Stimulated activated naive CD8-positive, alpha-beta T cell treated with anti-CD3 and anti-CD28 coated beads, Interleukin-15, Interleukin-2, amounts not matched to agents 100 ng/mL and 50 ng/mL, for 24 hours (primary cell): ENCODE measurements around the gene LYAR.

ENCODE experiments used
- H3K27ac Mint-ChIP-seq: one replicate; pipeline ENCODE4 v1.8.0; 2021; ENCODE audit warnings: mild to moderate bottlenecking, mixed read lengths
- H3K27me3 Mint-ChIP-seq: one replicate; pipeline ENCODE4 v1.8.0; 2021; ENCODE audit warnings: mixed read lengths
- H3K36me3 Mint-ChIP-seq: one replicate; pipeline ENCODE4 v1.8.0; 2021; ENCODE audit warnings: low read depth, mixed read lengths
- H3K4me1 Mint-ChIP-seq: one replicate; pipeline ENCODE4 v1.8.0; 2021; ENCODE audit warnings: low read depth, mixed read lengths
- H3K4me3 Mint-ChIP-seq: one replicate; pipeline ENCODE4 v1.8.0; 2021; ENCODE audit warnings: mild to moderate bottlenecking, mixed read lengths
- H3K9me3 Mint-ChIP-seq: one replicate; pipeline ENCODE4 v1.8.0; 2021; ENCODE audit warnings: mixed read lengths

The LYAR gene

DNA sequence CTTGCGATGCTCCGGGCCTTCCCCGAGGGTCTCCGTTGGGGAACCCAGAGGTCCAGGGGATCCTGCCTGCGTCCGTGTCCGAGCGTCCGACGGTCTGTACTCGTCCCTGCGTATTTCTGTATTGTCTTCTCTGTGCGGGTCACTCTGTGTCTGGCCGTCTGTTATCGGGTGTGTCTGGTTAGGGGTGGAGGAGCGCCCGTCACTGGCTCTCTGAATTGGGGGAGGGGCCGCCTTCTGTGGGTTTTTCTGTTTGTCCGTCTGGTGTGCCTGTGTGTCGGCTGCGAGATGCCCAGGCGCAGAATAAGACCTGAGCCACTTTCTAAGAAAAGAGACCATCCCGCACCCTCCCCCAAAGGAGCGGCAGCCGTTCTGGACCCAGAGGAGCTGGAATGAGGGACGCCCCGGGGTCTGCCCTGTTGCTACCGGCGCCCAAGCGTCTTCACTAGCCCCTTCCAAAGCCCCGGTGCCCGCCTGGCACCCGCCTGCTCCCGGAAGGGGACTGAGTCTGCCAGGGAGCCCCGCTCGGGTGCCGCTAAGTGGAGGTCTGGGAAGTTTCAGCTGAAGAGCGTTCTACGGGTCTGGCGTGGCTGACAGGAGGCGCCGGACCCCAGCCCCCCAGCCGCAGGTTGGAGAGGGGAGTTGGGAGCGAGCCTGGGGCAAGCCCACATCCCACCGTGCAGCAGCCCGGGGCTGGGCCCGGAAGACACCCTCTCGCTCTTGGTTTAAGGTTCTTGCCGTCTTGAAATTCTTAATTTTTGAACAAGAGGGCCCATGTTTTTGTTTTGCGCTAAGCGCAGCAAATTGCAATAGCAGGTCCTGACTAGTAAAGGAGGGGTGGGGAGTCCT, 62.2 kb downstream of the LYAR start:
- peaks cover 55% of the 10 kb centered on the region for H3K27me3 Mint-ChIP-seq
- H3K9me3 Mint-ChIP-seq: no peaks in the 10 kb centered on the region
- no peak overlapping the region for H3K4me3 Mint-ChIP-seq
- H3K27ac Mint-ChIP-seq: no peak overlapping the region
- H3K4me1 Mint-ChIP-seq: peaks cover 8% of the 10 kb centered on the region
- H3K36me3 Mint-ChIP-seq: no peaks in the 10 kb centered on the region

- Mint-ChIP-seq H3K4me3 (peak within 1 kb of the TSS; percentile 9), H3K27me3 (peaks cover 62% of the 10 kb centered on the region)
Observed at GRCh38 chr4:4226606-4227438, 63.1 kb downstream of the LYAR start, which contains the start of gene OTOP1. OTOP1 (minus strand) TSS chr4:4226929; CDS start chr4:4226864, 65 bp downstream.

DNA sequence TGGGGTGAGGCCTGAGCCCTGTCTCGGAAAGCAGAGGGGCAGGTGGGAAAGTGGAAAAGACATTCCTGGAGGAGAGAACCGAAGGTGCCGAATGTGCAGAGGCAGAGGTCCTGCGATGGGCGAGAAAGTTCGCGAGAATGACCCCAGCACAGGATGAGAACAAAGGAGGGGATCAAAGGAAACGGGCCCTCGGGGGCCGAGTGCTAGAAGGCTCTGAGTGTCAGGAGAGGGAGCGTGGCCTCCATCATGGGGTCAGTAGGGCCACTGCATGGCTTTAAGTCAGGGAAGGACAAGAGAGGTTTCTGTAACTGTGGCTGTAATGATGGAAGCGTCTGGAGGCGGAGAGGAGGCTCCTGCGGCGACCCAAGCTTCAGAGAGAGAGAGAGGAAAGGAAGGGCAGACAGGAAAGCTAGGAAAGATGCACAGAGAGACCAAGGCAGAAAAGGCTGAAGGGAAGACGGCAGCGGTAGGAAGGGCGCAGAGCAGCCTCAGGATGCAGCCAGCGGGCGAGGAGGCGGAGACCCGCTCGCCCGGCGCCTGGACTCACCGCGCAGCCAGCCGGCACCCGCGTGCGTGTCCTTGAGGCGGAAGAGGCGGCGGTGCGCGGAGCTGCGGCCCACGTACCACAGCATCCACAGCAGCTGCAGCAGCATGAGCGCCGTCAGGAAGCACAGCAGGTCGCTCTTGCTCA, 63.9 kb downstream of the LYAR start:
- H3K4me1 Mint-ChIP-seq: peaks cover 8% of the 10 kb centered on the region
- no peak overlapping the region for H3K27ac Mint-ChIP-seq
- no peaks in the 10 kb centered on the region for H3K9me3 Mint-ChIP-seq
- peaks cover 67% of the 10 kb centered on the region for H3K27me3 Mint-ChIP-seq
- H3K36me3 Mint-ChIP-seq: no peaks in the 10 kb centered on the region
- peak overlapping the region; percentile 9 for H3K4me3 Mint-ChIP-seq

More at GRCh38 chr4:4226606-4227438, 63.1 kb downstream of the LYAR start, which contains the start of gene OTOP1:
- no peaks in the 10 kb centered on the region for H3K36me3 Mint-ChIP-seq
- H3K9me3 Mint-ChIP-seq: no peaks in the 10 kb centered on the region
- H3K4me1 Mint-ChIP-seq: peaks cover 8% of the 10 kb centered on the region
- no peak within 1 kb of the TSS for H3K27ac Mint-ChIP-seq
